HepG2 (cell line): ENCODE measurements around the gene ALG14. TPM values are rescaled to one million over a fixed set of nuclear protein-coding genes. Genes with fewer than 3 reads are reported as not detected.

ENCODE experiments used
- ATF7-NPFF ChIP-seq: sonication (generic); formaldehyde crosslinking; IDR thresholded peaks from 2 replicates; pipeline ENCODE4 v1.8.1; 2023; ENCODE audit warnings: mild to moderate bottlenecking, low read depth, missing genetic modification reagents, moderate library complexity
- BRD4 ChIP-seq: sonication (generic); formaldehyde crosslinking; IDR thresholded peaks from 2 replicates; pipeline ENCODE4 v1.4.0; 2020; ENCODE audit warnings: missing genetic modification reagents
- HMGXB4 ChIP-seq, 2 experiments: sonication (generic) in 1 of 2; formaldehyde crosslinking in 1 of 2; IDR thresholded peaks; 2 replicates each; pipeline versions ENCODE4 v1.4.0 to v1.6.1; 2018 to 2020; ENCODE audit warnings: missing genetic modification reagents in 2 of 2, borderline replicate concordance in 1 of 2, low read depth in 1 of 2, mild to moderate bottlenecking in 1 of 2, missing biosample characterization in 1 of 2
- HNRNPH1 ChIP-seq: fragments of 200-400 bp; formaldehyde crosslinking; optimal IDR thresholded peaks from 2 replicates; pipeline ENCODE3; 2017; ENCODE audit warnings: mild to moderate bottlenecking, low read depth, low read length
- KAT2B ChIP-seq: fragments of 150-350 bp; IDR thresholded peaks from 2 replicates; pipeline ENCODE4 v1.6.1; 2014; ENCODE audit warnings: low read depth, low read length, borderline replicate concordance
- KLF12 ChIP-seq: sonication (generic); formaldehyde crosslinking; IDR thresholded peaks from 2 replicates; pipeline ENCODE4 v1.4.0; 2020; ENCODE audit warnings: missing genetic modification reagents, borderline replicate concordance
- NCOA2 ChIP-seq: sonication (generic); formaldehyde crosslinking; IDR thresholded peaks from 2 replicates; pipeline ENCODE4 v1.8.0; 2022; ENCODE audit warnings: inconsistent platforms
- RERE ChIP-seq: IDR thresholded peaks from 2 replicates; pipeline ENCODE4 v1.6.1; 2016; ENCODE audit warnings: low read depth, missing genetic modification reagents, missing compliant biosample characterization
- ZBTB3 ChIP-seq: sonication (generic); formaldehyde crosslinking; IDR thresholded peaks from 2 replicates; pipeline ENCODE4 v1.4.0; 2020; ENCODE audit warnings: low read depth, mild to moderate bottlenecking, moderate library complexity, missing genetic modification reagents, borderline replicate concordance
- ZBTB38 ChIP-seq: sonication (generic); formaldehyde crosslinking; IDR thresholded peaks from 2 replicates; pipeline ENCODE4 v1.5.1; 2020; ENCODE audit warnings: mild to moderate bottlenecking, missing genetic modification reagents
- ZBTB7A ChIP-seq: sonication (generic); formaldehyde crosslinking; IDR thresholded peaks from 2 replicates; pipeline ENCODE4 v1.8.0; 2022; ENCODE audit warnings: mild to moderate bottlenecking, missing genetic modification reagents
- ZEB1 ChIP-seq: IDR thresholded peaks from 2 replicates; pipeline ENCODE4 v1.6.1; 2012; ENCODE audit warnings: mild to moderate bottlenecking, low read depth, inconsistent platforms; ENCODE audit not compliant: insufficient replicate concordance
- ZFX ChIP-seq: sonication (generic); formaldehyde crosslinking; IDR thresholded peaks from 2 replicates; pipeline ENCODE4 v1.4.0; 2020; ENCODE audit warnings: mild to moderate bottlenecking, low read depth, missing genetic modification reagents, moderate library complexity
- ZMYM4 ChIP-seq: sonication (generic); formaldehyde crosslinking; IDR thresholded peaks from 2 replicates; pipeline ENCODE4 v1.8.1; 2023; ENCODE audit warnings: mild to moderate bottlenecking, missing genetic modification reagents
- ZNF503 ChIP-seq: sonication (generic); formaldehyde crosslinking; IDR thresholded peaks from 2 replicates; pipeline ENCODE4 v1.4.0; 2020; ENCODE audit warnings: missing genetic modification reagents
- ZNF513 ChIP-seq: sonication (generic); formaldehyde crosslinking; conservative IDR thresholded peaks from 2 replicates; pipeline ENCODE4 v1.5.0; 2020; ENCODE audit warnings: missing genetic modification reagents
- ZNF776 ChIP-seq: sonication (generic); formaldehyde crosslinking; IDR thresholded peaks from 2 replicates; pipeline ENCODE4 v1.4.0; 2020; ENCODE audit warnings: mild to moderate bottlenecking, missing genetic modification reagents
- polyA plus RNA-seq, 8 experiments: library from polyadenylated mRNA; depleted of rRNA in 3 of 8; stranded (reverse) in 7 of 8; unstranded in 1 of 8; fragments of >200 nt; fragmentation: Illumina TruSeq in 4 of 8; extraction: Trizol in 4 of 8; gene quantifications; 2 replicates each; pipeline versions ENCODE4 v1.2.1 to v1.2.3, GENCODE V29; 2011 to 2016; ENCODE audit warnings: low read depth in 4 of 8, missing spikeins in 1 of 8, mixed read lengths in 1 of 8; ENCODE audit not compliant: insufficient read depth in 1 of 8
- total RNA-seq, 5 experiments: library from RNA; depleted of rRNA; stranded (reverse); fragments of >200 nt; fragmentation: Illumina TruSeq; extraction: Trizol; gene quantifications; 2 replicates each; pipeline ENCODE4 v1.2.3, GENCODE V29; 2016; ENCODE audit warnings: low read depth in 1 of 5

The ALG14 gene
- total and polyA plus RNA-seq, 2 of the 13 experiments (the other 11 are each of a cell fraction or from before 2014, with no cell fraction given), result 4.5 to 12.7 TPM

- TF ChIP-seq HMGXB4 (CRISPR knock-in tag; IDR thresholded peaks at IDR 0.05; ENCODE audit: borderline replicate concordance in 1 of 2, low read depth in 1 of 2) (peak in 1 of 2 experiments; percentile 6; a peak in 1 of 4 replicates), KAT2B (no peak), ZNF503 (CRISPR knock-in tag) (0 out of 2 replicates have a peak, but pooled peaks have one; percentile 2), ZBTB3 (no peak), ZBTB38 (CRISPR knock-in tag) (peak; percentile 33; the same call in 1 of the 2 replicates), ZNF776 (CRISPR knock-in tag) (no peak), ZMYM4 (peak; percentile 43; the same call in 1 of the 2 replicates), ZFX (CRISPR knock-in tag) (peak; percentile 85), ZEB1 (peak; percentile 80), ZBTB7A (CRISPR knock-in tag) (0 out of 2 replicates have a peak, but pooled peaks have one; percentile 6), BRD4 (CRISPR knock-in tag) (0 out of 2 replicates have a peak, but pooled peaks have one; percentile 29), KLF12 (CRISPR knock-in tag) (0 out of 2 replicates have a peak, but pooled peaks have one; percentile 49), HNRNPH1 (no peak), ZNF513 (CRISPR knock-in tag) (no peak), ATF7-NPFF (CRISPR knock-in tag) (no peak; the same call in 1 of the 2 replicates), RERE (peak; percentile 9; the same call in 1 of the 2 replicates), NCOA2 (CRISPR knock-in tag) (0 out of 2 replicates have a peak, but pooled peaks have one; percentile 4)
Observed at GRCh38 chr1:94927405-94928175, 145.2 kb downstream of the ALG14 start (continued).
